ENCODE results near the gene DCC.
"Not testable (repeated sequence)": the region's sequence is repeated elsewhere in the genome, so short reads cannot be mapped to it uniquely, and the experiment has no call there.

The DCC gene

GRCh38 chr18:53443831-53444230, 1103.8 kb downstream of the DCC start:
- DNase-seq, result no peak

DNA sequence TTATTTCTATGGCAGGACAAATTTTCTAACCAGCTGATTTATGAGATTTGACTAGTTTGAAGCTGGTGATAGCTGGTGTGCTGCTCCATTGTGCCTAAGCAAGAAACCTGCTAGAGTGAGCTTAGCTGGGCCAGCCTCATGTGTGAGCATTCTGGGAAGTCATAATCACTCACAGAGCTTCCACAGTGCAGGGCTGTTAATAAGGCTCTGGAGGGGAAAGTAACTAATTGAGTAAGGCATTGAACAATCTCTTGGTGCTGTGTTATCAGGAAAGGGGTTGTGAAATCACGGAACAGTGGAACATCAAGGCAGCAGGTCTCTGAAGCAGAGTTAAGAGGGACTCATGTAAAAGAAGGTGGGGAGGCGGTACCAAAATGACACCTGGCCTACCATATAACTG, 1111.9 kb downstream of the DCC start:
- DNase-seq, result no peak

DNA sequence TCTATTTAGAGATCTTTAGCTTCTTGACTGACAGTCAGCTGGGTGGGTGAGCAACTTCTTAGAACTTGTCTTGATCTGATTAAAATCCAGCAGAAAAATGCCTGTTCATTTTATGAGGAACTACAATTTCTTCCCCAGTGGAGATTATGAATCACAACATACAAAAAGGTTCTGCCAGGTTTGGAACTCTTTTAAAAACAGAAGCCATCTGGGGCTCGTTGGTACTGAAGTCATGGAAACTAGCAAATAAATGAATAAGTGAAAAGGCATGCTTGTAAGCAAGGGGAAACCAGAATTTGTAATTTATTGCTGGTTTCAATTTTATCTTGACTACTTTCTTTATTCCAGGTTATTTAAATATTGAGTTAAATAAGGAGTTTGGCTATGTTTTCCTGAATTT, 1117.1 kb downstream of the DCC start:
- no peak for DNase-seq

DNA sequence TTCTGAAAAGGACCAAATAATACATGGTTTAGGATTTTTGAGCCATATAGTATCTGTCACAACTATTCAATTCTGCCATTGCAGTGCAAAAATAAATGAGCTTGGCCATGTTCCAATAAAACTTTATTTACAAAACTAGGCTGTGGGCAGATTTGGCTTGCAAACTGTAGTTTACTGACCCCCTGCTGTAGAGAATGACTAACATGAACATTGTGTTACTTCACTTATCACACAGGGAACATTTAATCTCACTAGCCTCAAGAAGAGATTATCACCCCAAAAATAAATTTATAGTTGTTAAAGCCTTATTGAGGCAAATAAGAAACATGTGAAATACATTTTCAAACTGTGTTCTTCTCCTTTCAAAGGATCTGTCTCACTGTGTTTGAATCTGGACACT, 1118.3 kb downstream of the DCC start:
- no peak for DNase-seq

- DNase-seq, result no peak
These were observed 1119.1 kb downstream of the DCC start for GRCh38 chr18:53458944-53459580.

DNA sequence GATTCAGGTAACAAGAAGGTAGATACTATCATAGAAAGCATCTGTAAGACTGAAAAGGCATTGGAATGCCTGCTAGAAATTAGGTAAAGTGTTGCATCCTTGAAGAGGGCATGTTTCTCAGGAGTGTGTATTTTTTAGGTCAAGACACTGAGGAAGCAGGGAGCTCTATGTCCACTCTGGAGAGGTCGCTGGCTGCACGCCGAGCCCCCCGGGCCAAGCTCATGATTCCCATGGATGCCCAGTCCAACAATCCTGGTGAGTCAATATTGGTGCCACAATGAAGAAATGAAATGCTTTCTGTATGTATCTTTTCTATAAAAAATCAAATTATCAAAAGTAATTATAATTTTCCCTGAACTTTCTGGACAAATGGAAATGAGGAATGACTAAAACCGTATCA, 1127.8 kb downstream of the DCC start:
- DNase-seq, result no peak

DNA sequence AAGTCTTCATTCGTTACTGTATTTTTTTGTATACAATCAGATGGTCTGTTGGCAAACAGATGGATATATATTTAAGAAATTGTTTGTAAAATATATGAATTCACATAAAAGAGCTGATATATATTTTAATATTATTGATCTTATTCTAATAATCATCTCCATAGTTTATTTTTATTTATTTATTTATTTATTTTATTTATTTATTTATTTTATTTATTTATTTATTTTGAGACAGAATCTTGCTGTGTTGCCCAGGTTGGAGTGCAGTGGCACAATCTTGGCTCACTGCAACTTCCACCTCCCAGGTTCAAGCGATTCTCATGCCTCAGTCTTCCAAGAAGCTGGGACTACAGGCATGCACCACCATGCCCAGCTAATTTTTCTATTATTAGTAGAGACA, 1128.2 kb downstream of the DCC start:
- DNase-seq, result not testable (repeated sequence)

- DNase-seq, result no peak
These were observed 1132.5 kb downstream of the DCC start for GRCh38 chr18:53472546-53472945.

GRCh38 chr18:53478155-53478554, 1138.2 kb downstream of the DCC start:
- no peak for DNase-seq

DNA sequence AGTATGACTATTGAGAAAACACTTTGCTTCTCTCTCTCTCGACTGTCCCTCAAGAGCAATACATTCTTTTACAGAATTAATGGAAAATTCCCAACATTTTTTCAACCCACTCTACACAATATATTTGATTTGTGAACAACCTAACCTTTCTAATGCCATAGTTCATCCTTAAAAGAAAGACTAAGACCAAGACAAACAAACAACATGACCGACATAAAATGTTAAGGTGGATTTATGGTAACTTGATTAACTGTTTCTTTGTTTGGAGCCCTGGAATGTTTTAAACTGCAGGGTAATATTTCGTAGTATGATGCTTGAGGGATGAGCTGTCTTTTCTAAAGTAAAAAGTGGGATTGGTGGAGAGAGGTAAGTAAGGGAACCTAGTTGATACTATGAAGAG, 1146.3 kb downstream of the DCC start:
- no peak for DNase-seq

GRCh38 chr18:53489266-53489665, 1149.3 kb downstream of the DCC start:
- no peak for DNase-seq

DNA sequence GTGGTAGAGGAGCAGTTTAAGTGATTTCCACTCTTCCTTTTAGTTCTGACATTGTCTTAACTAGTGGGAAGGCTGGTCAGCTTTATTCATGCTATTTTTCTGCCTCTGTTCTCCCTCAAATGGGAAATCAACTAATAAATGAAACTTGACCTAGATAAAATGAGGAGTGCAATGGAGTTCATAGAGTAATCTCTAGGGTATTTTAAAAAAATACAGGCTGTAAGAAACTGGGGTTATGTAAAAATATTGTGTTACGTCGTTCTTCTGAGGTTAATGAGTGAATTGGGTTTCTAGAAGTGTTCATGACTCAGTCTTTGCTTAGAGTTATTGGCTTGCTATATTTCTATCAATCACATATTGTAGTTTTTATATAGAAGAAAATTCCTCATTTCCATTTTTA, 1150.0 kb downstream of the DCC start:
- DNase-seq, result no peak

- DNase-seq, result no peak
These were observed 1156.0 kb downstream of the DCC start for GRCh38 chr18:53496028-53496427.

DNA sequence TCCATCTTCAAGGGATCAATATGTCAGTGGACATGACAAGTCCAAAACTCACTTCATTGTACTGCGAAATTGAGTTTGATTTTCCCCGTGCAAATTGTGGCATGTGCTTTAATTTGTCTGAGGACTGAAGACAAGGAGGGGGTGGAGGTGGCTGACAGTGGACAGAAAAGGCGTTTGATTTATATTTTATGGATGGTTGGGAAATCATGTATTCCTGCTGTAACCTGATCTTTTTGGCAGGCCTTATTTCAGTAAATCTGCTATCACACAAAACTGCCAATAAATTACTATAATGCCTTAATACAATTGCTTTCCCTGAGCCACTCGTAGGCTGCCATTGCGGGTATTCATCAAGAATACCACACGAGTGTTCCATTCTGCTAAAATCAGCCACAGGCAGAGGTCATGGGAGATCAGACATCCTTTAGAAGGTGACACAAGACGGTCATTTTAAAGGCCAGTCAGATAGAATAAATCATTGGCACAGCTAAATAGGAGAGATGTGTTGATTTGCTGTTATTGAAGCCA, 1164.0 kb downstream of the DCC start:
- DNase-seq, result no peak

- DNase-seq, result no peak
These were observed 1168.5 kb downstream of the DCC start for GRCh38 chr18:53508529-53508928.

DNA sequence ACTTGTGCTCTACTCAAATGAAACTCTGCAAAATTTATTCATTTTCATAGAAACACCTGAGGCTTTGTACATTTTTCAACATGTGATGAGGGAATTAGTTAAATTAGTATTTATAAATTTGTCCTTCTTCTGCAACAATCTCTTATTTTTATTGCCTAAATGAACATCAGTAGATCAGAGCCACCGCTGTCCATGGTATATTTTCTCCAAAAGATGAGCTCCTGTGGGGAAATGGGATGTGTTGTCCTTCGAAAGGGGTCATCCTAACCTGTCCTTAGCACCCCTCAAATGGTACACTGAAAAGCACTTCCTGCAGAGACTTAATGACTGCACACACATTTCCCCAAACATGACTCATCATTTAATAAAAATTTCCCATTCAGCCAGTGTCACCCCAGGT, 1169.9 kb downstream of the DCC start:
- no peak for DNase-seq

GRCh38 chr18:53511725-53512124, 1171.7 kb downstream of the DCC start:
- DNase-seq, result not testable (repeated sequence)

DNA sequence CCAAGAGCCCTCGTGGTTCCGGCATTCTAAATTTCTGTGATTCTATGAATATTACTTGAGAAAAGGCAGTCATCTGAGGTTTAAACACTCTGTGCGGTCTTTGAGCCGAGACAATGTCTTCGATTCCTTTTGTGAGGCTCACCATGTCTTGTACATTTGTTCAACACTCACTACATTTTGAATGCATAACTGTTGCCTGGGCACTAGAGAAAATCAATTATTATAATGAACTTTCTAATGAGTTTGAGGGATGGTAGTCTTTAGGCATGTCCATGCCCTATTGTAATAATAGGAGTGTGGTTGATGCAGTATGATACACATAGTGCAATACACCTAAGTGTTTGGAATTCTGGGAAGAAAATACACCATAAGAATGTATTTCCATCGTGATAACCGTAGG, 1181.1 kb downstream of the DCC start:
- no peak for DNase-seq

DNA sequence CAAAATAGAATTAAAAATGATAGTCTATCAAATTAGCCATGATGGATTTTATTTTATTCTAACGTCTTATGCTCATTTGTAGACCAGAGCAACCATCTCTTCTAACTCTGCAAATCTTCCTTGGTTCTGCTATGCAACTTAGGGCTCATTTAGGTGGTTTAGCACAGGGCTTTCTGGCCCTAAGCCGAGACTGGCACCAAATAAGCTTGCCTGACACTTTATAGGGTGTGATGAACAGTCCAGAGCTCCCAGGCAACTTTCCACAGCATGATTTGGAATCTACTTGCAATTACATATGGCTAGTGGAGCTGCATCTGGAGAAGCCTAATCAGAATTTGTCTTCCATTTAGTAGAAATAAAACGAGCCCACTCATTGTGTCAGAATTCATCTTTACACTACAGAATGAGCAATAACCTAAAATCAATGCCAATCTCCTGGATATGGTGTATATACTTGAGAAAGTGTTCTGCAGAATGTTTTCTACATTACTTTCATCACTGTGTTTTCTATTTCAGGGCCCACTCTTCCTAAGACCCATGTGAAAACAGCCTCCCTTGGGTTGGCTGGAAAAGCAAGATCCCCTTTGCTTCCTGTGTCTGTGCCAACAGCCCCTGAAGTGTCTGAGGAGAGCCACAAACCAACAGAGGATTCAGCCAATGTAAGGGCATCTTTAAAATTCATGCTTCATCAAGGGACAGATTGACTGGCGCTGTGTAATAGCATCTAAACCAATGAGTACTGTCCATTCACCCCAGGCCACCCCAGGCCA, 1186.3 kb downstream of the DCC start:
- no peak for DNase-seq

GRCh38 chr18:53527365-53527764, 1187.4 kb downstream of the DCC start:
- DNase-seq, result no peak

GRCh38 chr18:53531187-53531586, 1191.2 kb downstream of the DCC start:
- DNase-seq, result no peak

DNA sequence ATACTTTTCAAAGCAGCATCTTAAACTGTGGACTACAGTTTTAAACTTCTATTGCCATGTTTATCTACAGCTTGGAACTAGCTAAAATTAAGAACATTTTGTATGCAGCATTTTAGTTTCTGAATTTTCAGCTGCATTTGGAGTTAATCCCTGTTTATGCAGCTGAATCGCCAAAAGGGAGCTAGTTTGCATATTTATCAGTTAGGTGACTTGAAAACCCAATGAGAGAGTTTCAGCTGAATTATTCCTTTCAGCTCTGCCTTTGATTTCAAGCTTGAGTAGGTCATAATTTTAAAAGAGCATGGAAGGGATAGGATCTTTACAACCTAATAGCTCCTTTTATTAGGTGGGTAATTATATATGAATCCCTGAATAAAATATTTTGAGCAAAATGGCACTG, 1191.9 kb downstream of the DCC start:
- no peak for DNase-seq

DNA sequence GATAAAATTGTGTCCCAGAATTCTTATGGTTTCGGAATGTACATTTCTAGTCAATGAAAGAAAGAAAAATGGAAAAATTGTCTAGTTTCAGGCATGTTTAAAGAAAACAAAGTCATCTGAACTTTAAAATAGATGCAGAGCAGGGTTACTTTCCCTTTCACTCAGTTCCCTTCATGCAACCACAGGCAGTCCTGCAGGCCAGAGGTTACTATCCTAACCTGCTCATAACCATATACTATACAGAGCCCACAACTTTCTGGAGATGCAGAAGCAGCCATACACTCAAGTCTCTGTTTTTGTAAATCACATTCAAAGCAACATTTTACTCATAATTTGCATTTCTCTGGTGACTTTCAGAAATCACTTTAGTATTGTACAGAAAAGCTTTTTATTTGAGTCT, 1194.2 kb downstream of the DCC start:
- DNase-seq, result no peak

DNA sequence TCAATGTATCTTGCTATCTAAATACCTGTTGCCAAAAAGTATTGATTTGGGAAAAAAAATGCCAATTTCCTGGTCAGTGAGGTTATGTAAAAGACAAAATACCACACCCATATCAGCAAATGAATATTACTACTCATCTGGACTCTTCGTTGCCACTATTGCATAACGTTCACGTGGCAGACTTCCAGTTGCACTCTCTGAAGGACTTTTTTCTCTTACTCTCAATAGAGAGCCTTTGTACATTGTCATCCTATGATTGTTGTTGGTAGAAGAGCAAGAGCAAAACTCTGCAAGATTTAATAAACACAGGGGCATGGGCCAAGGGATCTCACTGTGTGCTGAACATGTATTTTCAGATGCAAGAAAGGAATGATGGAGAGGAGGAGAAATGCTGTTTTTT, 1194.7 kb downstream of the DCC start:
- no peak for DNase-seq

DNA sequence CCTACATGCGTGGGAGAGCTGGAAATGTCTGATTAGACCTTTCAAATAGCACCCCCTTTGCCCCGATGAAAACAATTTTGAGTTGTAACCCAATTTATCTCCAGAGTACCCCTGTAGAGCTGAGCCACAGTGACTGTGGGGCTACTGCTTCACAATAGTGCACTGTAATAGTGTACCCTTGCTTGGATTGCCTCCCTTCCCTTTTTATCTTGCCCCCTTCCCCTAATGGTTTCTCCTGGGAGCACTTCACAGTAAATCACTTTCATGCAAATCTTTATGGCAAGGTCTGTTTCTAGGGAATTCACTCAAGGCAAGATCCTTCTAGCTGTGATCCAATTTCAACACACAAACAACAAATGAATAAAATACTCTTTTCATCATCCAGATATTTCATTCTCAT, 1196.9 kb downstream of the DCC start:
- DNase-seq, result no peak
